ENCODE data around the gene ANKRD33B. TPM values are rescaled to one million over a fixed set of nuclear protein-coding genes. Genes with fewer than 3 reads are reported as not detected.

The ANKRD33B gene
- total RNA-seq, 1 donor from 2014 or later, result 0.83 TPM

DNA sequence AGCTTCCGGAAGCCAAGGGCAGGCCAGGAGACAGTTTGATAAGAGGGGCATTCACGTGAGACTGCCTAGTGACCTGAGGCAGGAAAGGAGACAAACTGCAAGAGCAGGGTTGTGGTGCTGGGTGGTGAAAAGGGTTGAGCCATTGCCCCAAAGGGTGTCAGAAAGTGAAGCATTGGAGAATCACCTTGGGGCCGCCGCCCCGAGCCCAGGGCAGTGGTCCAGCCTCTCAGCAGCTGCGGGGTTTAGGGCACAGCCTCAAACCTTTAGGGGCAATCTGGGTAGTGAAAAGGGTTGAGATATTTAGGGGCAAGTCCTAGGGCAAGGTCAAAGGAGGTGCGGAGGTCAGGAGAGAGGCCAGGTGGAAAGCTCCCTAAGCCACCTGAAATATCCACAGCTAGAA, 10.4 kb upstream of the ANKRD33B start:
- Mint-ChIP-seq H3K36me3 (ENCODE audit: unreplicated experiment) (no peaks in the 10 kb centered on the region), H3K9me3 (ENCODE audit: unreplicated experiment) (no peaks in the 10 kb centered on the region), H3K27ac (ENCODE audit: unreplicated experiment) (no peak overlapping the region), H3K4me3 (ENCODE audit: unreplicated experiment) (no peak overlapping the region), H3K4me1 (ENCODE audit: unreplicated experiment) (peaks cover 65% of the 10 kb centered on the region), H3K27me3 (ENCODE audit: unreplicated experiment) (no peaks in the 10 kb centered on the region)
- TF ChIP-seq, protein P1, sequence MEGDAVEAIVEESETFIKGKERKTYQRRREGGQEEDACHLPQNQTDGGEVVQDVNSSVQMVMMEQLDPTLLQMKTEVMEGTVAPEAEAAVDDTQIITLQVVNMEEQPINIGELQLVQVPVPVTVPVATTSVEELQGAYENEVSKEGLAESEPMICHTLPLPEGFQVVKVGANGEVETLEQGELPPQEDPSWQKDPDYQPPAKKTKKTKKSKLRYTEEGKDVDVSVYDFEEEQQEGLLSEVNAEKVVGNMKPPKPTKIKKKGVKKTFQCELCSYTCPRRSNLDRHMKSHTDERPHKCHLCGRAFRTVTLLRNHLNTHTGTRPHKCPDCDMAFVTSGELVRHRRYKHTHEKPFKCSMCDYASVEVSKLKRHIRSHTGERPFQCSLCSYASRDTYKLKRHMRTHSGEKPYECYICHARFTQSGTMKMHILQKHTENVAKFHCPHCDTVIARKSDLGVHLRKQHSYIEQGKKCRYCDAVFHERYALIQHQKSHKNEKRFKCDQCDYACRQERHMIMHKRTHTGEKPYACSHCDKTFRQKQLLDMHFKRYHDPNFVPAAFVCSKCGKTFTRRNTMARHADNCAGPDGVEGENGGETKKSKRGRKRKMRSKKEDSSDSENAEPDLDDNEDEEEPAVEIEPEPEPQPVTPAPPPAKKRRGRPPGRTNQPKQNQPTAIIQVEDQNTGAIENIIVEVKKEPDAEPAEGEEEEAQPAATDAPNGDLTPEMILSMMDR (IDR thresholded peaks at IDR 0.05), result no peak
- no peak for DNase-seq (ENCODE audit: extremely low spot score, unreplicated experiment)

DNA sequence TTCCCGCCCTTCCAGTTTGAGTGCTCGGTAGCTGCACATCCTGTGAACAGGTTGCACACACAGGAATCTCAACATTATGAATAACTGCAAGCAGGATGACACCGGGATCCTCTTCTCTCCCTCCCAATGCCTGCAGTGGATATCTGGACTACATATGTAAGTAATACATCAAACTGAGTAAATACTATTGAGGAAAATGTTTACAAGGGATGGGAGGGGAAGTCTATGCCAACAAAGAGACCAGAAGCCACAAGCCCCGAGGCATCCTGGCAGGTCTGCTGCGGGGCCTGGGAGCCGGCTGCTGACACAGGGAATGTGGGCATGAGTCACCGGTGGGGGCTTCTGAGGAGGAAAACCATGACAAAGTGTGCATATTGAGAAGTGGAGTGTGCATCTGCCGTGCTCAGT, 8.6 kb upstream of the ANKRD33B start:
- no peaks in the 10 kb centered on the region for H3K36me3 Mint-ChIP-seq (ENCODE audit: unreplicated experiment)
- H3K27ac Mint-ChIP-seq (ENCODE audit: unreplicated experiment), result no peak overlapping the region
- peaks cover 61% of the 10 kb centered on the region for H3K4me1 Mint-ChIP-seq (ENCODE audit: unreplicated experiment)
- H3K9me3 Mint-ChIP-seq (ENCODE audit: unreplicated experiment), result no peaks in the 10 kb centered on the region
- no peak overlapping the region for H3K4me3 Mint-ChIP-seq (ENCODE audit: unreplicated experiment)
- H3K27me3 Mint-ChIP-seq (ENCODE audit: unreplicated experiment), result no peaks in the 10 kb centered on the region
- TF ChIP-seq, protein P1 (IDR thresholded peaks at IDR 0.05), result no peak
- DNase-seq (ENCODE audit: extremely low spot score, unreplicated experiment), result no peak

DNA sequence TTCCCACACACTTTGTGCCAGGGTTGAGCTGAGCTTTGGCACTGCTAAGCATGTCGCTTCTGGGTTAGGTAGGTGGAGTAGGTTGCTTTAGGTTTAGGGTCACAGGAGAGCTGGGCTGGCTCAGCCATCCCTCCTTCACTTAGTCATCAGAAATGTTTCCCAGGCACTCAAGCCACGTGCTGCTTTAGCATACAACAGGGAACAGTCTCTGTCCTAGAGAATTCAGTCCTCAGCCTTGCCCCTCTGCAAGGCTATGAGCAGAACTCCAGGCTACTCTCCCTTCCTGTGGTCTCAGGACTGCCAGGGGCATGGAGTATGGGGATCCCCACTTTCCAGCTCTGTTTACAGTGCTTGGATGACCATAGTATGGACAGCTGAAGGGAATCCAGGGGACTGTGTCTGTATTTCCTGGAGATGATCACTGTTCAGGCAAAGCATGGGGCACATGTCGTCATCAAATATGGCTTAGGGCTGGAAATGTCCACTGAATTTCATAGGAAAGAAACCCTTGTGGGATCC, 7.5 kb upstream of the ANKRD33B start:
- TF ChIP-seq, protein P1 (IDR thresholded peaks at IDR 0.05), result no peak
- Mint-ChIP-seq H3K27me3 (ENCODE audit: unreplicated experiment) (peaks cover 5% of the 10 kb centered on the region), H3K36me3 (ENCODE audit: unreplicated experiment) (no peaks in the 10 kb centered on the region), H3K4me1 (ENCODE audit: unreplicated experiment) (peaks cover 50% of the 10 kb centered on the region), H3K4me3 (ENCODE audit: unreplicated experiment) (no peak overlapping the region), H3K9me3 (ENCODE audit: unreplicated experiment) (no peaks in the 10 kb centered on the region), H3K27ac (ENCODE audit: unreplicated experiment) (no peak overlapping the region)
- DNase-seq (ENCODE audit: extremely low spot score, unreplicated experiment), result no peak

DNA sequence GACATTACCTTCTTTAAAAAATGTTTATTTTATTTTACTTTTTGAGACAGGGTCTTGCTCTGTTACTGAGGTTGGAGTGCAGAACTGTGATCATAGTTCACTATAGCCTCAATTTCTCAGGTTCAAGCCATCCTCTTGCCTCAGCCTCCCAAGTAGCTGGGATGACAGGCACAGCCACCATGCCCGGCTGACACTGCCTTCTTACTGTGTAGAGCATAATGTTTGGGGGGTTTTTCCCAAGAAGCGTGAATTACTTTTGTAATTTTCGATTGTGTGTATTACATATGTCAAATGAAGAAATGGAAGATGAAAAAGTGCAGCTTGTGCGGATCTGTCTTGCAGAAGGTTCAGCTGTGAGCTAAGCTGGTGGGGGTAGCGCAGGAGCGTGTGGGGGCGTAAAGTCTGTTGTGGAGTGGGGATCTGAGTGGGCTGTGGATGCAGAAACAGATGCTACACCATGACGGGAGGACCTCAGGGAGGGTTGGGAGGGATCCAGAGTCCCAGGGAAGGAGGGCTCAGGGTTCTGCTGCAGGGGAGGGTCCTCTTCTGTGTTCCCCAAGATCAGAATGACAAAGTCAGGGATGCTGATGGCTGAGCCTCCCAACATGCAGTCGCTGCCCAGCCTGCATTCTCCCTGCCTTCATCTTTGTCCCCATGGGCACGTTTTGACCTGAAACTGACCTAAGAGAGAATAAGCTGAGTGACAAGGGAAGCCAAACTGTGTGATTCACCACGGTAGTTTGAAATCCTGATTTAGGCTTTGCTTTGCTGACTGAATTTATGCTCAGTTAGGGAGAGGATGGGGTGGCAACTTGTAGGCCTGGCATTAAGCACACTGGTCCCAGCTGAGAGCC, 6.8 kb upstream of the ANKRD33B start:
- H3K9me3 Mint-ChIP-seq (ENCODE audit: unreplicated experiment), result no peaks in the 10 kb centered on the region
- H3K27me3 Mint-ChIP-seq (ENCODE audit: unreplicated experiment), result peaks cover 5% of the 10 kb centered on the region
- TF ChIP-seq, protein P1 (IDR thresholded peaks at IDR 0.05), result no peak
- no peak overlapping the region for H3K4me3 Mint-ChIP-seq (ENCODE audit: unreplicated experiment)
- no peak for DNase-seq (ENCODE audit: extremely low spot score, unreplicated experiment)
- H3K4me1 Mint-ChIP-seq (ENCODE audit: unreplicated experiment), result peaks cover 43% of the 10 kb centered on the region
- H3K27ac Mint-ChIP-seq (ENCODE audit: unreplicated experiment), result no peak overlapping the region
- H3K36me3 Mint-ChIP-seq (ENCODE audit: unreplicated experiment), result no peaks in the 10 kb centered on the region

DNA sequence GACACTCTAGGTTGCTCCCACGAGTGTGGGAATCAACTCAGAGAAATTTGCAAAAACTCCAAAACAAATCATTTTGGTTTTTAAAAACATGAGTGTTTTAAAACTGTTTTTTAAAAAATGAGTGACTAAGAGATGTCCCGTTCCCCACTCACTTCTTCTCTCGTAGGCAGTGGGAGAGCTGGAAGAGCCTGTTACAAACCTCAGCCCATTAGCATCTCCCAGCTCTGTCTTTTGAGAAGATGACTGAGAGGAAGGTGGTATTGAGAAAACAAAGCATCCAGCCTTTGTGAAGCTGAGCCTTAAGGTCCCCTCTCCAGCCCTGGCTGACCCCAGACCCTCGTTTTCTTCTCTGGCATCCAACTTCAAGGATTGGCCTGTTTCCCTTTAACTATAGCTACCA, 4.7 kb upstream of the ANKRD33B start:
- DNase-seq (ENCODE audit: extremely low spot score, unreplicated experiment), result no peak
- Mint-ChIP-seq H3K9me3 (ENCODE audit: unreplicated experiment) (no peaks in the 10 kb centered on the region), H3K27ac (ENCODE audit: unreplicated experiment) (no peak overlapping the region), H3K4me1 (ENCODE audit: unreplicated experiment) (peaks cover 34% of the 10 kb centered on the region), H3K4me3 (ENCODE audit: unreplicated experiment) (no peak overlapping the region), H3K27me3 (ENCODE audit: unreplicated experiment) (peaks cover 5% of the 10 kb centered on the region), H3K36me3 (ENCODE audit: unreplicated experiment) (no peaks in the 10 kb centered on the region)
- TF ChIP-seq, protein P1 (IDR thresholded peaks at IDR 0.05), result no peak

All from osteocyte (in vitro differentiated cells).